Mesodermal cell (in vitro differentiated cells): ENCODE data around the gene HECTD1.
"Not testable (repeated sequence)": the region's sequence is repeated elsewhere in the genome, so short reads cannot be mapped to it uniquely, and the experiment has no call there.

ENCODE experiments used
- H3K27ac ChIP-seq: 2 replicates; pipeline ENCODE4 v1.7.0; 2013; ENCODE audit warnings: mild to moderate bottlenecking, low read depth, low read length, moderate library complexity; ENCODE audit not compliant: severe bottlenecking
- H3K36me3 ChIP-seq: 2 replicates; pipeline ENCODE4 v1.7.1; 2013; ENCODE audit warnings: mild to moderate bottlenecking, low read length, moderate library complexity; ENCODE audit not compliant: control insufficient read depth, insufficient read depth
- H3K4me1 ChIP-seq: one replicate; pipeline ENCODE4 v1.7.1; 2013; ENCODE audit warnings: mild to moderate bottlenecking, low read length; ENCODE audit not compliant: insufficient read depth, control insufficient read depth, poor library complexity, severe bottlenecking
- H3K4me3 ChIP-seq: 2 replicates; pipeline ENCODE4 v1.7.0; 2013; ENCODE audit warnings: low read length, control low read depth, mild to moderate bottlenecking; ENCODE audit not compliant: insufficient read depth, poor library complexity, severe bottlenecking; ENCODE audit errors: extremely low read depth
- H3K9me3 ChIP-seq: 2 replicates; pipeline ENCODE4 v1.7.1; 2013; ENCODE audit warnings: mild to moderate bottlenecking, low read length, moderate library complexity; ENCODE audit not compliant: control insufficient read depth
- WGBS, 2 experiments: methylation state at CpG; one replicate each; pipeline ENCODE4 v1.1.5; 2013; ENCODE audit warnings: missing lambda C conversion rate in 2 of 2; ENCODE audit not compliant: insufficient coverage in 2 of 2; 5-methylcytosine and 5-hydroxymethylcytosine counted together

The HECTD1 gene

GRCh38 chr14:31206536-31207286 lies 882 bp downstream of the HECTD1 start:
- WGBS, 2 experiments: 0 to 1% methylated on average over 23 to 46 of the region's 55 CpGs
- Histone ChIP-seq H3K4me3 (peak overlapping the region; percentile 92), H3K9me3 (no peaks in the 10 kb centered on the region), H3K36me3 (peaks cover 26% of the 10 kb centered on the region), H3K4me1 (no peaks in the 10 kb centered on the region), H3K27ac (peak overlapping the region; percentile 98)

- no peaks in the 10 kb centered on the region for H3K4me1 ChIP-seq
- H3K9me3 ChIP-seq: no peaks in the 10 kb centered on the region
- 17 to 29% methylated on average over 5 to 8 of the region's 9 CpGs for WGBS, 2 experiments
- peak overlapping the region; percentile 92 for H3K4me3 ChIP-seq
- H3K27ac ChIP-seq: no peak overlapping the region
- H3K36me3 ChIP-seq: peaks cover 34% of the 10 kb centered on the region
Observed at GRCh38 chr14:31205681-31206535, 1.7 kb downstream of the HECTD1 start.

GRCh38 chr14:31204593-31205534 lies 2.7 kb downstream of the HECTD1 start:
- Histone ChIP-seq H3K36me3 (peaks cover 34% of the 10 kb centered on the region), H3K27ac (no peak overlapping the region), H3K4me1 (no peaks in the 10 kb centered on the region), H3K4me3 (peak overlapping the region; percentile 92), H3K9me3 (no peaks in the 10 kb centered on the region)
- 71 to 91% methylated on average over 1 of the region's 3 CpGs for WGBS, 2 experiments

- WGBS, 2 experiments: 96 to 100% methylated on average over 4 of the region's 11 CpGs
- H3K9me3 ChIP-seq, H3K27ac ChIP-seq, H3K4me3 ChIP-seq, H3K4me1 ChIP-seq: not testable (repeated sequence)
- peaks cover 34% of the 10 kb centered on the region for H3K36me3 ChIP-seq
Observed at GRCh38 chr14:31203899-31204592, 3.5 kb downstream of the HECTD1 start.

GRCh38 chr14:31203414-31203742 lies 4.2 kb downstream of the HECTD1 start:
- H3K9me3 ChIP-seq: no peaks in the 10 kb centered on the region
- no peak overlapping the region for H3K27ac ChIP-seq
- H3K4me1 ChIP-seq: no peaks in the 10 kb centered on the region
- H3K36me3 ChIP-seq: peaks cover 39% of the 10 kb centered on the region
- no peak overlapping the region for H3K4me3 ChIP-seq
- WGBS, 2 experiments: no CpG with 5 or more reads among the region's 3 CpGs

- no CpG with 5 or more reads among the region's 1 CpG for WGBS, 2 experiments
- no peaks in the 10 kb centered on the region for H3K9me3 ChIP-seq
- H3K4me1 ChIP-seq: no peaks in the 10 kb centered on the region
- no peak overlapping the region for H3K27ac ChIP-seq
- H3K36me3 ChIP-seq: peaks cover 52% of the 10 kb centered on the region
- H3K4me3 ChIP-seq: no peak overlapping the region
Observed at GRCh38 chr14:31201111-31201510, 6.5 kb downstream of the HECTD1 start.

- no peaks in the 10 kb centered on the region for H3K9me3 ChIP-seq
- whole genome bisulfite sequencing, 2 experiments: 82% methylated on average over 1 of the region's 1 CpG; no CpG with 5 or more reads in 1 of the 2 experiments
- H3K4me3 ChIP-seq: no peak overlapping the region
- peaks cover 52% of the 10 kb centered on the region for H3K36me3 ChIP-seq
- no peak overlapping the region for H3K27ac ChIP-seq
- peaks cover 3% of the 10 kb centered on the region for H3K4me1 ChIP-seq
Observed at GRCh38 chr14:31200702-31200990, 6.9 kb downstream of the HECTD1 start.

GRCh38 chr14:31197671-31198070 lies 9.9 kb downstream of the HECTD1 start:
- H3K4me3 ChIP-seq: no peak overlapping the region
- H3K36me3 ChIP-seq: peaks cover 44% of the 10 kb centered on the region
- H3K27ac ChIP-seq: no peak overlapping the region
- WGBS, 2 experiments: no CpG with 5 or more reads among the region's 1 CpG
- H3K9me3 ChIP-seq: no peaks in the 10 kb centered on the region
- H3K4me1 ChIP-seq: peaks cover 5% of the 10 kb centered on the region

- no peaks in the 10 kb centered on the region for H3K9me3 ChIP-seq
- peaks cover 40% of the 10 kb centered on the region for H3K36me3 ChIP-seq
- H3K4me3 ChIP-seq: no peak overlapping the region
- H3K27ac ChIP-seq: no peak overlapping the region
- 97 to 100% methylated on average over 6 to 8 of the region's 8 CpGs for WGBS, 2 experiments
- peaks cover 5% of the 10 kb centered on the region for H3K4me1 ChIP-seq
Observed at GRCh38 chr14:31196839-31197492, 10.6 kb downstream of the HECTD1 start.

GRCh38 chr14:31194661-31195060 lies 12.9 kb downstream of the HECTD1 start:
- Histone ChIP-seq H3K36me3 (peaks cover 52% of the 10 kb centered on the region), H3K27ac (no peak overlapping the region)

More at GRCh38 chr14:31194661-31195060, 12.9 kb downstream of the HECTD1 start:
- Histone ChIP-seq H3K9me3 (no peaks in the 10 kb centered on the region), H3K4me1 (peaks cover 5% of the 10 kb centered on the region), H3K4me3 (no peak overlapping the region)
